Measurements from ENCODE around the gene AGTPBP1. TPM values are rescaled to one million over a fixed set of nuclear protein-coding genes. Genes with fewer than 3 reads are reported as not detected.

AGTPBP1 gene
- total RNA-seq, 1 donor from 2014 or later: 122 TPM

- no peak overlapping the region for H3K4me2 ChIP-seq
- no peak overlapping the region for H3K9ac ChIP-seq
- no peak overlapping the region for H2AFZ ChIP-seq (replicated peaks)
- H3K4me3 ChIP-seq: no peak overlapping the region
- H3K79me2 ChIP-seq (ENCODE audit: low read depth): peaks cover 100% of the 10 kb centered on the region
- H4K20me1 ChIP-seq (ENCODE audit: low read depth): peaks cover 35% of the 10 kb centered on the region
- no peaks in the 10 kb centered on the region for H3K9me3 ChIP-seq (ENCODE audit: low read depth)
- Mint-ChIP-seq H3K27me3 (ENCODE audit: insufficient read depth, low read depth) (no peaks in the 10 kb centered on the region), H3K4me3 (no peak overlapping the region), H3K27ac (no peak overlapping the region), H3K4me1 (no peaks in the 10 kb centered on the region), H3K9me3 (peaks cover 51% of the 10 kb centered on the region), H3K36me3 (peaks cover 41% of the 10 kb centered on the region)
- no peak overlapping the region for H3K27ac ChIP-seq
- no peaks in the 10 kb centered on the region for H3K36me3 ChIP-seq
- DNase-seq (ENCODE audit: low spot score): no peak
- no peaks in the 10 kb centered on the region for H3K4me1 ChIP-seq
- no peaks in the 10 kb centered on the region for H3F3A ChIP-seq (ENCODE audit: low read depth)
- TF ChIP-seq EZH2phosphoT487 (IDR thresholded peaks at IDR 0.05): no peak
- no peak for TF ChIP-seq CTCF (IDR thresholded peaks at IDR 0.05)
- TF ChIP-seq EZH2 (IDR thresholded peaks at IDR 0.05): no peak
- H3K27me3 ChIP-seq: no peaks in the 10 kb centered on the region
Measured at GRCh38 chr9:85730916-85731630, 10.7 kb downstream of the AGTPBP1 start.

GRCh38 chr9:85729882-85730281 is 11.9 kb downstream of the AGTPBP1 start:
- no peaks in the 10 kb centered on the region for H3K4me1 ChIP-seq
- no peak overlapping the region for H3K9ac ChIP-seq
- H4K20me1 ChIP-seq (ENCODE audit: low read depth): peaks cover 32% of the 10 kb centered on the region
- H3K4me3 ChIP-seq: no peak overlapping the region
- TF ChIP-seq CTCF (IDR thresholded peaks at IDR 0.05) (no peak), EZH2 (IDR thresholded peaks at IDR 0.05) (no peak), EZH2phosphoT487 (IDR thresholded peaks at IDR 0.05) (no peak)
- Mint-ChIP-seq H3K4me3 (no peak overlapping the region), H3K27me3 (ENCODE audit: insufficient read depth, low read depth) (no peaks in the 10 kb centered on the region), H3K4me1 (no peaks in the 10 kb centered on the region), H3K27ac (no peak overlapping the region), H3K36me3 (peaks cover 43% of the 10 kb centered on the region), H3K9me3 (peaks cover 49% of the 10 kb centered on the region)
- H3K4me2 ChIP-seq: no peak overlapping the region
- H3K36me3 ChIP-seq: no peaks in the 10 kb centered on the region
- no peaks in the 10 kb centered on the region for H3K9me3 ChIP-seq (ENCODE audit: low read depth)
- no peaks in the 10 kb centered on the region for H3F3A ChIP-seq (ENCODE audit: low read depth)
- H2AFZ ChIP-seq (replicated peaks): no peak overlapping the region
- no peaks in the 10 kb centered on the region for H3K27me3 ChIP-seq
- no peak overlapping the region for H3K27ac ChIP-seq
- DNase-seq (ENCODE audit: low spot score): no peak
- H3K79me2 ChIP-seq (ENCODE audit: low read depth): peaks cover 100% of the 10 kb centered on the region

- no peak overlapping the region for H3K4me2 ChIP-seq
- H3K36me3 Mint-ChIP-seq: peaks cover 47% of the 10 kb centered on the region
- no peak for DNase-seq (ENCODE audit: low spot score)
- H2AFZ ChIP-seq (replicated peaks): no peak overlapping the region
- no peaks in the 10 kb centered on the region for H3K27me3 ChIP-seq
- no peak overlapping the region for H3K9ac ChIP-seq
- peaks cover 16% of the 10 kb centered on the region for H3F3A ChIP-seq (ENCODE audit: low read depth)
- H3K4me3 ChIP-seq: no peak overlapping the region
- H3K4me3 Mint-ChIP-seq: no peak overlapping the region
- H3K9me3 ChIP-seq (ENCODE audit: low read depth): no peaks in the 10 kb centered on the region
- no peaks in the 10 kb centered on the region for H3K36me3 ChIP-seq
- no peak overlapping the region for H3K27ac Mint-ChIP-seq
- no peak overlapping the region for H3K27ac ChIP-seq
- H3K79me2 ChIP-seq (ENCODE audit: low read depth): peaks cover 100% of the 10 kb centered on the region
- no peak for TF ChIP-seq EZH2phosphoT487 (IDR thresholded peaks at IDR 0.05)
- TF ChIP-seq EZH2 (IDR thresholded peaks at IDR 0.05): no peak
- no peak for TF ChIP-seq CTCF (IDR thresholded peaks at IDR 0.05)
- H3K27me3 Mint-ChIP-seq (ENCODE audit: insufficient read depth, low read depth): no peaks in the 10 kb centered on the region
- peaks cover 4% of the 10 kb centered on the region for H3K4me1 ChIP-seq
- peaks cover 42% of the 10 kb centered on the region for H3K9me3 Mint-ChIP-seq
- H3K4me1 Mint-ChIP-seq: peaks cover 4% of the 10 kb centered on the region
- peaks cover 28% of the 10 kb centered on the region for H4K20me1 ChIP-seq (ENCODE audit: low read depth)
Measured at GRCh38 chr9:85727500-85727899, 14.3 kb downstream of the AGTPBP1 start.

Measured in neural progenitor cell (in vitro differentiated cells).